Endothelial cell of hepatic sinusoid (primary cell): Measurements from ENCODE around the gene DNAJC16.

Experiments used
- in situ Hi-C: cut with HindIII; loops from 2 replicates; pipeline ENCODE4 v1.10.0; 2017; ENCODE audit warnings: low sequenced_read_pairs

Gene DNAJC16

GRCh38 chr1:15618077-15618654 is 91.5 kb downstream of the DNAJC16 start:
- in situ Hi-C loops: no loop called here

- in situ Hi-C loops: no loop called here
Measured at GRCh38 chr1:15618655-15619525, 92.2 kb downstream of the DNAJC16 start.

- in situ Hi-C loops: no loop called here
Measured at GRCh38 chr1:15620155-15620545, 93.5 kb downstream of the DNAJC16 start.

GRCh38 chr1:15620902-15621682 is 94.4 kb downstream of the DNAJC16 start:
- in situ Hi-C loops: no loop called here

- in situ Hi-C loops: no loop called here
Measured at GRCh38 chr1:15621975-15622374, 95.3 kb downstream of the DNAJC16 start.

GRCh38 chr1:15622712-15623373 is 96.2 kb downstream of the DNAJC16 start:
- in situ Hi-C loops: no loop called here

- in situ Hi-C loops: no loop called here
Measured at GRCh38 chr1:15623435-15623834, 96.8 kb downstream of the DNAJC16 start.

GRCh38 chr1:15624133-15624714 is 97.6 kb downstream of the DNAJC16 start:
- in situ Hi-C loops: no loop called here

- in situ Hi-C loops: no loop called here
Measured at GRCh38 chr1:15625056-15625917, 98.6 kb downstream of the DNAJC16 start.
